GM18499 (cell line): ENCODE data around the gene THUMPD3.

Experiments used
- ATAC-seq: cut with Tn5 transposase; IDR thresholded peaks from one replicate; pipeline ENCODE4 v1.9.1; 2021; ENCODE audit warnings: moderate number of reproducible peaks; ENCODE audit not compliant: insufficient read depth, unreplicated experiment

The THUMPD3 gene

GRCh38 chr3:9414826-9415225 is 52.0 kb downstream of the THUMPD3 start:
- ATAC-seq: no peak

GRCh38 chr3:9415485-9416138 is 52.8 kb downstream of the THUMPD3 start:
- ATAC-seq: no peak

DNA sequence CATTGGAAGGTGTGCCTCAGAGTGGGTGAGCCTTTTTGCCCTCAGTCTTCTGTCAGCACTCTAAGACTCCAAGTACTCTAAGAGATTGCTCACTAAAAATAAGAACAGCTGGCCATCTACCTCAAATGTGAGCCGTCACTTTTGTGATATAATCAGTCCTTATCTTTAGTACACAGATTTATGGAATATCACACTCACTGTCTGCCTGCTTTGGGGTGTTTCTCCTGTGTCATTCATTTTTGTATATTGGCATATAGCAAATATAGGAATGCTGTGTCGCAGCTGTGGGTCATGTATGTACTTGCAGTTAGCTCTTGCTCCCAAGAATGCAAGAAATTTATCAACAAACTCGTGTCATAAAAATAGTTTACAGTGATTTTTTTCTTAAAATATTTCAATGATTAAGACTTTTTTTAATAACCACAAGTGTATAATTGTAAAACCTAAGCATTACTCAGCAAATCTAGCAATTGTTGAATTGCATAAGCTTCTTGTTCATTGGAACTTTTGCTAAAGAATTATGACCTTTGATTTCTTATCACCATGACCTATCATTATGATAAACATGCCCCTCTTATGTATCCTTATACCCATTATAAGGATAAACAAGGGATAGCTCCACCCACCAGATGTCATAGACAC is 53.4 kb downstream of the THUMPD3 start:
- ATAC-seq: no peak

DNA sequence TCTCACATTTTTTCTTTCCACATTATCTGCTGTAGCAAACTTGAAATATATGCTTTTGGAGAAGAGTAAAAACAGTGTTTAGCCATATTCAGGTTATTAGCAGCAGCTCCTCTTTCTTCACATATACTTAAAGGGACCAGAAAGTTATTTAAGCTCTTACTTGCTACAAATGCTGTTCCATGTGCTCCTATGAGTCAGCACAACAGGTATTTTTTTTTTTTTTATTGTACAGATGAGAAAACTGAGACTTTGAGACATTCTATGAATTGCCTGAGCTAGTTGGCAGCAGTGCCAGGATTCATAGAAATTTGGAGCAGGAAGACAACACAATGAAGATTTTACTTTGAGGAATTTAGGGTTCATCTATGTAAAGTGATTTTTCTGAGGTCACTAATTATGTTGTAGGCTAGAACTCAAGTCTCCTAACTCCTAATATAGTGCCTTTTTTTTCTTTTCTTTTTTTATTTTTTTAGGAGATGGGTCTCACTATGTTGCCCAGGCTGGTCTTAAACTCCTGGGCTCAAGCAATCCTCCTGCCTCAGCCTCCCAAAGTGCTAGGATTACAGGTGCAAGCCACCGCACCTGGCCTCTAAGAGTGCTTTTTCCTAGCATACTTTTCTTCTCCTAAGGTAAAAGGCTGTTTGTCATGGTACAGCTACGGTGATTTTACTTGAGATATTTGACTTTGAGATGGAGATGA is 58.1 kb downstream of the THUMPD3 start:
- ATAC-seq: no peak

DNA sequence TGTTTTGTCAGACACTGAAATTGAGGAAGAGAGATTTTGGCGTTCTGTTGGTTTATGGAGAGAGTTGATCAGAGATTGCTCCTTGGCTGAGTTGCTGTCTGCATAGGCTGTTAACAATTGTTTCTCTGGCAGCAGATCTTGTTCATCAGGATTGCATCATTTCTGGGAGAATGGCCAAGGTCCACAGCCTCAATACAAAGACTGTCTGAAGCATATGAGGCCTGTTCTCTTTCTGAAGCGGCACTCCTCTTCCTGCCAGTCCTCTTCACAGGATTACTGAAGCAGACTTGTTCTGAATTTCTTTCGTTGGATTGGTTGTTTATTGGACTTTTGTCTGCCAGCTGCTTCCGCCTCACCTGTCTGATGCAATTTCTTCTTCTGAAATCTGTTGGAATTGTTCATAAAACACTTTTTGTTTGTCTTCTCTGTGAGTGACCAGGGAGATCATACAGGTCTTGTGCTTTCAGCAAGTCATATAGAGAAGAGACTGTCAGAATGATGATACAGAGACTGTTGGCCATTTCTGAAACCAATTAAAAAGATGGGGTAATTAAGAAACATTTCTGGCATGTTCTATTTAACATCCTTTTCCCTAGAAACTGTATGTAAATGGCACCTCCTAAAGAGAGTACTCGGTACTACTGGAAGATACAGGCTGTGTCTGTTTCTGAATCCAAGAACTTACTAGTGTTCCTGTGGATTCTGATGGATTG is 60.0 kb downstream of the THUMPD3 start:
- ATAC-seq: no peak

DNA sequence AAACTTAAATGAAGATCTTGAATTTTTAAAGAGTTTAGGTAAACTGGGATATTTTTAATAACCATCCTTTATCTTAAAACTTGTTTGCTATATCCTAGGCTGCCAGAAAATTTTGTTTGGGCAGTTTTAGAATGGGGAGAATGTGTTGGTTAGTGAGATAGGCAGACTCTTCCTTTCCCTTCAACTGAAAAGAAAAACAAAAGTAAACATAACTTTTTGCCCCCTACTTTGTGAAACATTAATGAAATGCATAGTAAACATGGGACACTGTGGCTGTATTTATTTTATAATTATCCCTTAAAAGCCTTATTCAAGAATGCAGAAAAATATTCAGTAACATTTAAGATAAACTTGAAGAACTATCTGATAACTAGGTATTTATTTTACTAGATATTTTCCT is 65.6 kb downstream of the THUMPD3 start:
- ATAC-seq: no peak

DNA sequence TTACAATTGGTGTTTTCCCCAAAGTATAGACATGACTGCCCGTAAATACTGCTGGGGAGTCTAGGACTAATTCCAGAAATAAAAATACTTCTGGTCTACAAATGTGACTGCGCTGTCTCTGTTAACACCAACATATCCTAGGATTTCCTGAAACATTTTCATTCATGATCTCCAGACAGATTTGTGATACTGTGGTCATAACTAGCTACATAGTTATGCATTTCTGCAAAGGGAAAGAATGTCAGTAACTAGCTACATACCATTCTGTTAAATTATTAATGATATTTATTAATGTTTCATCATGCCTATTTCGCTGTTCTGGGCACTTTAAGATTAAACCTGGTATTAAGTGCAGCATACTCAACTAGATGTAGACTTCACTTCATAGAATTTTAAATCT is 67.9 kb downstream of the THUMPD3 start:
- no peak for ATAC-seq

- no peak for ATAC-seq
Measured at GRCh38 chr3:9433627-9434521, 71.0 kb downstream of the THUMPD3 start.

- no peak for ATAC-seq
Measured at GRCh38 chr3:9435316-9435715, 72.5 kb downstream of the THUMPD3 start.
